Osteocyte (in vitro differentiated cells): ENCODE data around the gene RGS10. TPM values are rescaled to one million over a fixed set of nuclear protein-coding genes. Genes with fewer than 3 reads are reported as not detected.

Experiments
- DNase-seq: peaks from one replicate; pipeline ENCODE4 v3.0.0; 2021; ENCODE audit warnings: mixed read lengths; ENCODE audit not compliant: unreplicated experiment; ENCODE audit errors: extremely low spot score
- H3K27ac Mint-ChIP-seq: one replicate; pipeline ENCODE4 v1.8.0; 2021; ENCODE audit warnings: mild to moderate bottlenecking, mixed read lengths; ENCODE audit not compliant: unreplicated experiment
- H3K27me3 Mint-ChIP-seq: one replicate; pipeline ENCODE4 v1.8.0; 2021; ENCODE audit warnings: mixed read lengths; ENCODE audit not compliant: unreplicated experiment
- H3K36me3 Mint-ChIP-seq: one replicate; pipeline ENCODE4 v1.8.0; 2021; ENCODE audit warnings: mixed read lengths; ENCODE audit not compliant: unreplicated experiment
- H3K4me1 Mint-ChIP-seq: one replicate; pipeline ENCODE4 v1.8.0; 2021; ENCODE audit warnings: mixed read lengths; ENCODE audit not compliant: unreplicated experiment
- H3K4me3 Mint-ChIP-seq: one replicate; pipeline ENCODE4 v1.8.0; 2021; ENCODE audit warnings: mild to moderate bottlenecking, moderate library complexity, mixed read lengths; ENCODE audit not compliant: unreplicated experiment
- H3K9me3 Mint-ChIP-seq: one replicate; pipeline ENCODE4 v1.8.0; 2021; ENCODE audit warnings: mixed read lengths; ENCODE audit not compliant: unreplicated experiment
- CTCF ChIP-seq: fragments of 200-600 bp; sonication (generic); IDR thresholded peaks from 2 replicates; pipeline ENCODE4 v1.5.0; 2021; ENCODE audit warnings: antibody characterized with exemption, mild to moderate bottlenecking, moderate library complexity
- total RNA-seq: library from RNA; stranded (reverse); gene quantifications from 2 replicates; pipeline ENCODE4 v1.2.1, GENCODE V29; 2021

RGS10 gene
- total RNA-seq, 1 donor from 2014 or later, result 23.3 TPM

GRCh38 chr10:119521443-119522204 is 20.9 kb downstream of the RGS10 start:
- H3K27ac Mint-ChIP-seq, result peak overlapping the region; percentile 68
- no peak for DNase-seq
- TF ChIP-seq CTCF, result no peak
- H3K27me3 Mint-ChIP-seq, result no peaks in the 10 kb centered on the region
- no peaks in the 10 kb centered on the region for H3K36me3 Mint-ChIP-seq
- no peak overlapping the region for H3K4me3 Mint-ChIP-seq
- peaks cover 46% of the 10 kb centered on the region for H3K4me1 Mint-ChIP-seq
- no peaks in the 10 kb centered on the region for H3K9me3 Mint-ChIP-seq

GRCh38 chr10:119520283-119520682 is 22.2 kb downstream of the RGS10 start:
- Mint-ChIP-seq H3K36me3 (no peaks in the 10 kb centered on the region), H3K9me3 (no peaks in the 10 kb centered on the region), H3K27me3 (no peaks in the 10 kb centered on the region), H3K4me1 (peaks cover 39% of the 10 kb centered on the region), H3K4me3 (no peak overlapping the region), H3K27ac (no peak overlapping the region)
- DNase-seq, result no peak
- no peak for TF ChIP-seq CTCF

- Mint-ChIP-seq H3K27me3 (no peaks in the 10 kb centered on the region), H3K27ac (peak overlapping the region; percentile 63), H3K4me1 (peaks cover 35% of the 10 kb centered on the region), H3K4me3 (no peak overlapping the region), H3K36me3 (no peaks in the 10 kb centered on the region), H3K9me3 (no peaks in the 10 kb centered on the region)
- no peak for DNase-seq
- no peak for TF ChIP-seq CTCF
Observed at GRCh38 chr10:119518936-119519335, 23.6 kb downstream of the RGS10 start.

GRCh38 chr10:119518176-119518575 is 24.3 kb downstream of the RGS10 start:
- TF ChIP-seq CTCF, result no peak
- Mint-ChIP-seq H3K4me3 (no peak overlapping the region), H3K9me3 (no peaks in the 10 kb centered on the region), H3K27ac (no peak overlapping the region), H3K27me3 (no peaks in the 10 kb centered on the region), H3K36me3 (no peaks in the 10 kb centered on the region), H3K4me1 (peaks cover 35% of the 10 kb centered on the region)
- DNase-seq, result no peak

- peak overlapping the region; percentile 71 for H3K27ac Mint-ChIP-seq
- H3K36me3 Mint-ChIP-seq, result no peaks in the 10 kb centered on the region
- H3K4me3 Mint-ChIP-seq, result no peak overlapping the region
- peaks cover 32% of the 10 kb centered on the region for H3K4me1 Mint-ChIP-seq
- no peak for DNase-seq
- no peaks in the 10 kb centered on the region for H3K27me3 Mint-ChIP-seq
- no peak for TF ChIP-seq CTCF
- no peaks in the 10 kb centered on the region for H3K9me3 Mint-ChIP-seq
Observed at GRCh38 chr10:119517235-119518141, 25.0 kb downstream of the RGS10 start.
